Measurements from ENCODE around the gene SLC9A9.

SLC9A9 gene

GRCh38 chr3:143843587-143843986 is 4.7 kb downstream of the SLC9A9 start:
- DNase-seq (ENCODE audit: low spot score), result no peak

DNA sequence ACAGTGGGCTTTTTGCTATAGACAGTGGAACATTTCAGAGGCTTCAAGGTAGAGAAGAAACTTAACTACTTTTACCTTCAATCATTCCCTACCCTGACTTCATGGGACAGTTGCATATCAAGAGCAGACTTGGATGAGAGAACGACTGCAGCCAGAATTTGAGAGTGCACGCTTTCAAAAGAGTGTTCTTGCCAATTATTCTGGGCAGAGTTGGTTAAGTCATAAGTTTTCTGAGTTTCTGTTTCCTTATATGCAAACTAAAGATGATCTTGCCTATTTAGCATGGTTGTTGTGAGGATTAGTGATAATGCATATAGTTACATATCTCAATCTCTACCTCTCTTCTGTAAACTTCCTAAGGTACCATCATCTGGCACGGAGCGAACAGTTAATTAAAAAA is 7.6 kb downstream of the SLC9A9 start:
- no peak for DNase-seq (ENCODE audit: low spot score)

DNA sequence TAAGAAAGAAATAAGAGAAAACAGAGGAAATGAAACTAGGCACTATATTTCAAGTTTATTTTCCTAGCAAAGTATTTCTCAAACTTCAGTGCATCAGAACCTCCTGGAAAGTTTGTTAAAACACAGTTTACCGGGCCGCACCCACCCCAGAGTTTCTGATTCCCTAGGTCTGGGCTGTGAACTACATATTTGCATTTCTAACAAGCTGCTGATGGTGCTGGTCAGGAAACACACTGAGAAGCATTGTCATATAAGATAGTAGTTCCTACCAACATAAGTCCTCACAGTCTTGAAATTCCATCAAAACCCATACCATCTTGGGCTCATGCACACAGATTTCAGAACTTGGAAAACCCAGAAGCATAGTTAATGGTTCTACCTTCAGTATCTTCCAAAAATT is 8.3 kb downstream of the SLC9A9 start:
- DNase-seq (ENCODE audit: low spot score), result no peak

DNA sequence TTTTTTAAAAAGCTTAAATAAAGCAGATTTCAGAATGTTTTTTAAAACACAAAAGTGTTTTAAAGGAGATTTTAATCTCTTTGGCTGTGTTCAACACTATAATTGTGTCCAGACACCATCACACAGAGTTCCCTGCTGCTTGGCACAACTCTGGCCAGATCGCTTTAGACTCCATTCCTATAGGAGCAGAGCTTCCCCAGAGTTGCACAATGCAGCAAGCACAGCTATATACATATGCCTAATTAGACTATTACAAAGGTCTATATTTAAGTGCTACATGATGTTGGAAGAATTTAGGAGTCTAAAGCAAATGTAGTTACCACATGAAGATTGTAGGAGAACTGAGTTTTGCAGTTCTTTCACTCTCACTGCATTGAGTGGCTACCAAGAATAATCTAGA is 11.2 kb downstream of the SLC9A9 start:
- DNase-seq (ENCODE audit: low spot score), result no peak

- DNase-seq (ENCODE audit: low spot score), result no peak
These were observed 13.0 kb downstream of the SLC9A9 start for GRCh38 chr3:143835312-143835711.

DNA sequence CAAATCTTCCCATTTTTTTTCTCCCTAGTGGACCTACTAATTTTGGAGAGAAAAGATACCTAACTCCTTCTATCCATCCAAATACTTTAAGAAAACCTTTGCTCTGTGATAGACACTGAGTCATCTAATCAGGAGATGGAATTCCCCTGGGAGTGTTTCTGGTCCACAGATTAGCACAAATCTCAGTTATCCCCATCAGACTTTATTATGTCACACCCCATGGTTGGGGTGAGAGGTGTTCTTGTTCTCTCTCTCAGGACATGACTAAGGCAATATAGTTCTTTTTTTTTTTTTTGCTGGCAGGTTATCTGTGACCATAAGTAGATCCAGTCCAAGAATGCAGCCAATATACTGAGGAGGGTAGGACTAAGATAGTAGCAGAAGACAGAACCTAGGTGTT is 15.8 kb downstream of the SLC9A9 start:
- no peak for DNase-seq (ENCODE audit: low spot score)

GRCh38 chr3:143831994-143832393 is 16.3 kb downstream of the SLC9A9 start:
- no peak for DNase-seq (ENCODE audit: low spot score)

DNA sequence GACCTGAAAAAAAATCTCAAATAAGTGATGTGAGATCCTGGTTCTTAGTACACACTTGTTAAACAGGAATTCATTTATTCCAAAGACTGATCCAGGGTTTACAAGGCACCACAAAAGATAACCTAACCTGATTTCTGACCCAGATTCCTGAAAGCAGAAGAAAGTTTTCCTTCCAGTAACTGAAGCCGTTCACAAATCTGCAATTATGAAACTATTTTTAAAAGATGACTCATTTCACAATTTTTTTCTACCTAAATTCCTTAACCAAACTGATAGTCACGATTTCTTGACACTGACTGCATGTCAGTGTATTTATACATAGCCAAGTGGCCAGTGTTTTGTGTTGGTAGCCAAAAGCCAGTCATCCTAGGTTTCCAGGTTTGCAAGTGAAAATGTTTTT is 17.1 kb downstream of the SLC9A9 start:
- DNase-seq (ENCODE audit: low spot score), result no peak

DNA sequence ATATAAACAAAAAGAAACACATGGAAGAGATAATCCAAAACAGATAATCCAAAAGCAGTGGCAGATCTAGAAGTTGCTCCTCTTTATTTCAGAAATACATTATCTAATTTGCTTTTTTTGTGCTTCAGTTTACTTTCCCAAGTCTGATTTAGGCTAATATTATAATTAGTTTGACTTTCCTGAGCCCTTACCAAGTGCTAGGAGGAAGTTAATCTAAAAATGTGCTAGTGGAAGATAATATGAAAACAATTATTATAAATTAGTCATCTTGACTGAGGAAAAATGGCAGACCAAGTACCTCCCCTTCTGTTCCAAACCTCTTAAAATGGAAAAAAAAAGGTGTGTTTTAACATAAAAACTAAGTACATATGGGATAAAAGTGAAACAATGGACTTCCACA is 17.5 kb downstream of the SLC9A9 start:
- DNase-seq (ENCODE audit: low spot score), result no peak

GRCh38 chr3:143830063-143830462 is 18.2 kb downstream of the SLC9A9 start:
- DNase-seq (ENCODE audit: low spot score), result no peak

DNA sequence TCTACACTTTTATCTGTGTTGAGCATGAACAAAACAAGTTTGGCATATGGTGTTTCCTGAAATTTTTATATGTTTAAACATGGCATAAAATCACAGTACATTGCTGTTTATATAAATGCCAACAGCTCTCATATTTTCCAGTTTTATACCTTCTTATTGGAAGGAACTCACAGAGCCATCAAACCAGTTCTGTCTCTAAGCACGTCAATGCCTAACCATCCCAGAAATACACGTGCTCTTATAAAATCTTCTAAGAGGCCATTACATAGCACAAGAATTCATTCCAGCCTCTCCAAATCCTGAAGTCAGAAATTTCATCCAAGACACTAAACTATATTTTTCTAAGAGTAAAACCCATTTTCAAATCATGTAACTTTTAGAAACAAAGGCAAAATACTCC is 20.8 kb downstream of the SLC9A9 start:
- DNase-seq (ENCODE audit: low spot score), result no peak

DNA sequence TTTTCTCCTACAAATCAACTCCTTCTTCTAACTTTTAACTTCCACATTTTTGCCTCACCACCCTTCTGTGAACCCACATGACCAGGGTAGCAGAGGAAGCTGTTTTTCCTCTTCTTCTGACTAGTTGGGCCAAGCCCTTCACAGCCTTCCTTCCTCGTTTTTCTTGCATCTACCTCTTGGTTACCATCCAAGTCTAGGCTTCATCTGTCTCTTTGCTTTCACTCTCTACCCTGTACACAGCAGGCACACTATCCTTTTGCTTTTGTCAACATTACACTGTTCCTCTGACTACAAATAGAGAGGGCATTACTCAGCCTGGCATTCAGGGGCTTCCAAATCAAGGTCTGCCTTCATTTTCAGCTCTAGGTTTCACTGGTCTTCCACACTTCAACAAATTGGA is 22.0 kb downstream of the SLC9A9 start:
- no peak for DNase-seq (ENCODE audit: low spot score)

- no peak for DNase-seq (ENCODE audit: low spot score)
These were observed 22.8 kb downstream of the SLC9A9 start for GRCh38 chr3:143825513-143825912.

- no peak for DNase-seq (ENCODE audit: low spot score)
These were observed 23.4 kb downstream of the SLC9A9 start for GRCh38 chr3:143824735-143825385.

DNA sequence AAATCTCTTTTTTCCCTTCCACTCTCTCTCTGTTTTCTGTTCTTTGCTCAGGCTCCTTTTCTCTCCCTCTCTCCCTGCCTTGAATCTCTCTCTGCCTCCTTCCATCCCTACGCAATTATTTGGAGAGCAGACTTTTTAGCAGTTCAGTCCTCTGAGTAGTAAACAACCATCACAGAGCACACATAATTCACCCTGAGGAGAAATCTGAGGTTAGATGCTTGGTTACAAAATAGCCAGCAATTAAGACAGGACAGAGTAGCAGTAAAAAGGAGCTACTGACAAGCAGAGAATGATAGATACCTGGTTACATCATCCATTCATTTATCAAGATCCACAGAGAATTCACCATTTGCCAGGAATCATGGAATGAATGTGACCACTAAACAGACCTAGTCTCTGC is 25.5 kb downstream of the SLC9A9 start:
- DNase-seq (ENCODE audit: low spot score), result no peak

DNA sequence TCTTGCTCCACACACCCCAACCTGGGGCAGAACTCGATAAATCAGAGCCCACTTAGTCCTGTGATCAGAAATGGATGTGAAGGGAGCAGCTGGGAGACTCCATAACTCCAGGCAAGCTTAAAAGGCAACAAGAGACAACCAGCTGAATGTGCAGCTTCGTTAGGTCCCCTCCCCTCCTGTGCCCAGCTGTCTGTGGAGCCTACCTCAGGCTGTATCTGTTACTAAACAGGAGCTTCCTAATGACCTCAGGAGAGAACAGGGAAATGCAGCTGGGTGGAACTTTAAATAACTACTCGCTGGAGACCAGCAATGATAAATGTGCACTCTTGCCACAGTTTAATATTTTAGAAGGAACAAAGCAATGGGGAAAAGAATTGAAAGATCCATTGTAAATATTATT is 25.9 kb downstream of the SLC9A9 start:
- no peak for DNase-seq (ENCODE audit: low spot score)

DNA sequence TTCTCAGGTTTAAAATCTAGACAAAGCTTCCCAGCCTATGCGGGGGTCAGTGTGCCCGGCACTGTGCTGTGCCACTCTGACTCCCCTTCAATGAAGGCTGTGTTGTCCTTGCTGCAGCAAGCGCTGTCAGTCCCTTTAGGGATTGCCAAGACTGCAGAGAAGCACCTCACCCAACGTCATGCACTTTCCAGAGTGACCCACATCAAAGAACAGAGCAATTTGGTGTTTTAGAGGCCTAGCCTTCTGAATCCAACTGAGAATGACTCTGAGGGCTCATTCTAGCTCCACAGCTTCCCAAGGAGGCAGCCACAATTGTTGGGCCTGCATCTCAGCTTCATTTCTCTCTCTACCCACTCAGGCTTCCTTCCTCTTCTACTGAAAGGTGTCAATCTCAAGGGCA is 26.4 kb downstream of the SLC9A9 start:
- no peak for DNase-seq (ENCODE audit: low spot score)

DNA sequence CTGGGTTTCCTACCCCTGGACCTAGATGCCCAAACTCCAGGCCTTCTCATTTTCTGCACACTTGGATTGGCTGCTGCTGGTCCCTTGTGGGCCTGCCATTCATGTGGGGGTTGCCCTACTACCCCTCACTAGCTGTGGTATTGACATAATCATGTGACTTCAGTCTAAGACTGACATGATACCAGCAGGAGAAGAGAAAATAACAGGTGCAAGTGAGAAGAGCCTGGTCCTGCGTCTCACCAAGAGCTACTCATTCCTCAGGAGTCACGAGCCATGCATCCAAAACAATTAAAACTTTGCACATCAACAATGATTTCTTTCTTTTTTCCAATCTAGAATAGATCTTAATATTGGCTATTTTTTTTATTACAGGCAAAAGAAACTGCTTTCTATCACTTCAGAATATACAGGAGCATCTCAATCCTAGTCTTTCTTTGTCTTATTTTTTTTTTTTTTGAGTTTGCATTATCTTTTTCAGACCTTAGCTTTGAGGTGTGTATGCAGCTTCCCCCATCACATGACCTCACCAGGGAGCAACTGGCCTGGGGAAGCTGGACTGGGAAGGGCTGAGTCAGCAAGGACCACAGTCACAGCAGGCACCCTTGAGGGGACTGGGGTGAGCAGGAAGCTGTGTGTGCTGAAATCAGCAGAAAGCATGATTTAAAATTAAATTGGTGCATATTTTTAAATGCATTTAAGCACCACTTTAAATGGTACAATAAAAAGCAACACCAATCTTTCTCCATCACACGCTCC is 27.6 kb downstream of the SLC9A9 start:
- no peak for DNase-seq (ENCODE audit: low spot score)

DNA sequence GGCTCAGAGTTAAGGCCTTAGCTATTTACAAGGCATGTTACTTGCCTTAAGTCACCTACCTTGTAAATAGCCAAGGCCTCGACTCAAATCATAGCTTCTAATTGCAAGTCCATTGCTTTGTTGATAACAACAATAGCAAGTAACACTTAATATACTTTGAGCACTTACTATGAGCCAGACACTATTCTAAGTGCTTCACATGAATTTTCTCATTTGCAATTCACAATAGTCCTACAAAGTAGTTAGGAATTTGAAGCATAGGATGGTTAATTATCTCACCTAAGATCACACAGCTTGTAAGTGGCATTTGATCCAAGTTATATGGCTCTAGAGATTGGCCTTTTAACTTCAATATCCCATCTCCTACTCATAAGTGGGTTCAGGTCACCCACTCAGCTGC is 28.4 kb downstream of the SLC9A9 start:
- no peak for DNase-seq (ENCODE audit: low spot score)

DNA sequence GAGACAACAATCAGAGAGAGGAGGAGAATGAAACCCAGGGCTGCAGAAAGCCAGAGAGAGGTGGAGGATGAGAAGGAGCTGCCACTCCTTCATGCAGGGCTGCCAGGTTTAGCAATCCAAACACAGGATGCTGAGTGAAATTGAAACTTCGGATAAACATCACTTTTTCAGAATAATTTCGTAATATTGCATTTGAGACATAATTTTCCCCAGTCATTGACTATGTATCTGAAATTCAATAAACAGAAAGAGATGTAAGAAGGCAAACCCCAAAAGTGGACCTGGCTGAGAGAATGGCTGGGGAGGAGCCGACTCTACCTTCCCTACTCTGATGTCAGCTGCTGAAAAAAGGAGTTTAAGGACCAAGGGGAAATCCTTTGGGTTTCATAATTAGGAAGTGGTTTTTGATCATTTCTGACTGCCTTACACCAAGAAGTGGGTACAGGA is 33.8 kb downstream of the SLC9A9 start:
- no peak for DNase-seq (ENCODE audit: low spot score)

DNA sequence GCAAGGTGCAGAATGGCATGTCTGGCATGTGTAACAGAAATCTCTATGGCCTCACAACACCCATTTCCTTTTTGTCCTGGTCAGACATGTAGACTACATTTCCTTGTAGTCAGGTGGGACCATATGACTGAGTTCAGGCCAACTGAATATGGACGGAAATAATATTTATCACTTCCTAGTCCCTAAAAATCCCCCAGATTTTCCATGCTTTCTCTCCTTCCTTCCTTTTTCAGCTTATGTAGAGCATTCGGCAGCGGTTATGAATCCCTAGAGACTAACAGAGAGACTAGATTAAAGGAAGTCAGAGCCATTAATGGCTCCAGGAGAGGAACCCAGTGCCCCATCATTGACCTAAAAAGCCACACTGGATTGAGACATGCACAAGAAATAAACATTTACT is 35.8 kb downstream of the SLC9A9 start:
- no peak for DNase-seq (ENCODE audit: low spot score)

GRCh38 chr3:143811602-143812001 is 36.7 kb downstream of the SLC9A9 start:
- DNase-seq (ENCODE audit: low spot score), result no peak

GRCh38 chr3:143810953-143811265 is 37.4 kb downstream of the SLC9A9 start:
- DNase-seq (ENCODE audit: low spot score), result no peak

All from left forelimb (tissue), 1 donor.